HG03558 (cell line): ENCODE measurements around the gene CNGB1.
"Not testable (repeated sequence)": the region's sequence is repeated elsewhere in the genome, so short reads cannot be mapped to it uniquely, and the experiment has no call there.

Experiments used
- ATAC-seq: cut with Tn5 transposase; IDR thresholded peaks from one replicate; pipeline ENCODE4 v1.9.1; 2021; ENCODE audit warnings: moderate number of reproducible peaks; ENCODE audit not compliant: unreplicated experiment; ENCODE audit errors: extremely low read depth

The CNGB1 gene

DNA sequence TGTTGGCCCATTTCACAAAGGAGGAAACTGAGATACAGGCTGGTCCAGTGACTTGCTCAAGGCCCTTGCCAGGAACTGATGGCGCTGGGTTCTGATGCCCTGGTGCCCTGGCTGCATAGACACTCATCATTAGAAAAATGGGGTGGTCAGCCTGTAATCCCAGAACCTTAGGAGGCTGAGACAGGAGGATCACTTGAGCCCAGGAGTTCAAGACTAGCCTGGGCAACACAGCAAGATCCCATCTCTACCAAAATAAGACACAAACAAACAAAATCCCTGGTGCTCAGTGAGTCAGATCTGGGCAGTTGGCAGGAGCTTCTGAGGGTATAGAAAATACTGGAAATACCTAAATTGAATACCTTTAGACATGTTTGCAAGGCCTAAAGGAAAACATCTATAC is 127.5 kb downstream of the CNGB1 start:
- no peak for ATAC-seq

GRCh38 chr16:57842601-57843000 is 128.3 kb downstream of the CNGB1 start:
- no peak for ATAC-seq

DNA sequence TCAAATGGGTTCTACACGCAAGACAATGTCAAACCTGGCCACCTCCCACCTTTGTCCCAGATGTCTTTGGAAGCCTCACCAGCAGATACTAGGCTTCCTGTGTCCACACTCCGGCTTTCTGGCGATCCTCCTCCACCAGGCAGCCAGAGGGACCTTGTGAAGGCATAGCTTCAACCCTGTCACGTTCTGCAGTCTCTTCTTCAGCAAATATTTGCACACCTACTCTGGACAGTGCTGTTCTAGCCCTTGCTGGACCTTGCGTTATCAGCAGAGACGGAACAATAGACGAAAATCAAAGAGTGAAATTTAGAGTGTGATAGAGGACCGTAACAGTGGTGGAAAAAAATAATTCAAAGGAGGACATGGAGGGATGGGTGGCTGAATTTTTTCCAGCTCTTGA is 130.1 kb downstream of the CNGB1 start:
- no peak for ATAC-seq

GRCh38 chr16:57838161-57838560 is 132.8 kb downstream of the CNGB1 start:
- no peak for ATAC-seq

DNA sequence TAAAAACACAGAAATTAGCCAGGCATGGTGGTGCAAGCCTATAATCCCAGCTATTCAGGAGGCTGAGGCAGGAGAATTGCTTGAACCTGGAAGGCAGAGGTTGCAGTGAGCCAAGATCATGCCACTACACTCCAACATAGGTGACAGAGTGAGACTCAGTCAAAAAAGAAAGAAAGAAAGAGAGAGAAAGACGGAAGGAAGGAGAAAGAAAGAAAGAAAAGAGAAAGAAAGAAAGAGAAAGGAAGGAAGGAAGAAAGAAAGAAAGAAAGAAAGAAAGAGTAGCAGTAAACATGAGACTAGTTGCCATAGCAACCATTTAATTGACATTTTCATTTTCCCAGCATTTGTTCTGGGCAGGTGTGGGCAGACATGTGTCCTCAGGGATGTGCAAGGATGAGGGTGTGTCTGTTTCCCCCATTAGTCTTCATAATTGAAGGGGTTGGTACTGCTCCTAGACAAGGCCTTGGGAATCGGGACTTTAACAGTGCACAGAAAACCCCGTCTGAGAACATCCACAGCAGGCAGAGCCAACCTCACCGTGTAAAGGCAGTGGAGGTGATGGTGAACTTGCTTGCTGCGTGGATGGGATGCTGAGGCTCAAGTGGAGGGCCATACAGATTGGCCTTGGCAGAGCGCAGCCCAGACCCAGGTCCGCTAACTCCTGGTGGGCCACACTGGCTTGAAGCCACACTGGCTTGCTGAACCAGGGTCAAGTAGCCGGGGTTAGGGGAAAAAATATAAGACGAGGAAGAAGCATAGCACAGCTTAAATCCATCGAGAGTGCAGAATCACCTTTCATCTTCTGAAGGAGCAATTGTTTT is 133.4 kb downstream of the CNGB1 start:
- no peak for ATAC-seq

GRCh38 chr16:57835439-57835838 is 135.5 kb downstream of the CNGB1 start:
- not testable (repeated sequence) for ATAC-seq

GRCh38 chr16:57834936-57835335 is 136.0 kb downstream of the CNGB1 start:
- no peak for ATAC-seq
